ENCODE measurements around the gene AGT. TPM values are rescaled to one million over a fixed set of nuclear protein-coding genes. Genes with fewer than 3 reads are reported as not detected.

Gene AGT
- total RNA-seq: not detected

GRCh38 chr1:230713915-230714764, at the start of gene AGT:
TSS of gene AGT (minus strand) at chr1:230714122. CDS start at chr1:230710823, 3,299 bp downstream.
- H3K4me1 Mint-ChIP-seq: no peaks in the 10 kb centered on the region
- H3K9me3 Mint-ChIP-seq: peaks cover 3% of the 10 kb centered on the region
- peaks cover 10% of the 10 kb centered on the region for H3K27me3 Mint-ChIP-seq
- H3K4me3 Mint-ChIP-seq: no peak within 1 kb of the TSS
- no peak within 1 kb of the TSS for H3K27ac Mint-ChIP-seq
- DNase-seq: no peak
- no peaks in the 10 kb centered on the region for H3K36me3 Mint-ChIP-seq

- no peaks in the 10 kb centered on the region for H3K36me3 Mint-ChIP-seq
- H3K27ac Mint-ChIP-seq: no peak overlapping the region
- no peak for DNase-seq
- H3K4me1 Mint-ChIP-seq: no peaks in the 10 kb centered on the region
- H3K9me3 Mint-ChIP-seq: no peaks in the 10 kb centered on the region
- peaks cover 16% of the 10 kb centered on the region for H3K27me3 Mint-ChIP-seq
- no peak overlapping the region for H3K4me3 Mint-ChIP-seq
These were observed 47.7 kb upstream of the AGT start for GRCh38 chr1:230761443-230762167.

GRCh38 chr1:230760360-230760827, 46.5 kb upstream of the AGT start:
- Mint-ChIP-seq H3K36me3 (no peaks in the 10 kb centered on the region), H3K4me3 (no peak overlapping the region), H3K27ac (no peak overlapping the region), H3K27me3 (peaks cover 17% of the 10 kb centered on the region), H3K4me1 (no peaks in the 10 kb centered on the region), H3K9me3 (no peaks in the 10 kb centered on the region)
- no peak for DNase-seq

- no peak overlapping the region for H3K27ac Mint-ChIP-seq
- H3K9me3 Mint-ChIP-seq: no peaks in the 10 kb centered on the region
- H3K27me3 Mint-ChIP-seq: peaks cover 16% of the 10 kb centered on the region
- no peaks in the 10 kb centered on the region for H3K36me3 Mint-ChIP-seq
- no peak overlapping the region for H3K4me3 Mint-ChIP-seq
- DNase-seq: no peak
- H3K4me1 Mint-ChIP-seq: no peaks in the 10 kb centered on the region
These were observed 45.6 kb upstream of the AGT start for GRCh38 chr1:230759369-230760065.

GRCh38 chr1:230758709-230759368, 44.9 kb upstream of the AGT start:
- no peak for DNase-seq
- H3K27ac Mint-ChIP-seq: no peak overlapping the region
- H3K4me3 Mint-ChIP-seq: no peak overlapping the region
- H3K36me3 Mint-ChIP-seq: no peaks in the 10 kb centered on the region
- no peaks in the 10 kb centered on the region for H3K9me3 Mint-ChIP-seq
- peaks cover 14% of the 10 kb centered on the region for H3K27me3 Mint-ChIP-seq
- H3K4me1 Mint-ChIP-seq: no peaks in the 10 kb centered on the region

- Mint-ChIP-seq H3K27ac (no peak overlapping the region), H3K4me3 (no peak overlapping the region), H3K9me3 (no peaks in the 10 kb centered on the region)
These were observed 44.2 kb upstream of the AGT start for GRCh38 chr1:230757856-230758708.

GRCh38 chr1:230754796-230755195, 40.9 kb upstream of the AGT start:
- H3K27me3 Mint-ChIP-seq: peaks cover 14% of the 10 kb centered on the region
- H3K4me1 Mint-ChIP-seq: no peaks in the 10 kb centered on the region
- H3K9me3 Mint-ChIP-seq: no peaks in the 10 kb centered on the region
- no peak for DNase-seq
- no peaks in the 10 kb centered on the region for H3K36me3 Mint-ChIP-seq
- no peak overlapping the region for H3K4me3 Mint-ChIP-seq
- no peak overlapping the region for H3K27ac Mint-ChIP-seq

More at GRCh38 chr1:230757856-230758708, 44.2 kb upstream of the AGT start:
- DNase-seq: no peak
- H3K4me1 Mint-ChIP-seq: no peaks in the 10 kb centered on the region
- no peaks in the 10 kb centered on the region for H3K36me3 Mint-ChIP-seq
- H3K27me3 Mint-ChIP-seq: peaks cover 14% of the 10 kb centered on the region

GRCh38 chr1:230753586-230754251, 39.8 kb upstream of the AGT start:
- Mint-ChIP-seq H3K9me3 (no peaks in the 10 kb centered on the region), H3K4me1 (no peaks in the 10 kb centered on the region), H3K27me3 (peaks cover 14% of the 10 kb centered on the region), H3K4me3 (no peak overlapping the region), H3K27ac (no peak overlapping the region), H3K36me3 (no peaks in the 10 kb centered on the region)
- peak; percentile 22 for DNase-seq

- Mint-ChIP-seq H3K27ac (no peak overlapping the region), H3K4me1 (no peaks in the 10 kb centered on the region), H3K9me3 (no peaks in the 10 kb centered on the region), H3K4me3 (no peak overlapping the region), H3K36me3 (no peaks in the 10 kb centered on the region), H3K27me3 (peaks cover 14% of the 10 kb centered on the region)
- no peak for DNase-seq
These were observed 39.3 kb upstream of the AGT start for GRCh38 chr1:230753191-230753585.

- Mint-ChIP-seq H3K27me3 (peaks cover 14% of the 10 kb centered on the region), H3K4me3 (no peak overlapping the region), H3K27ac (no peak overlapping the region), H3K4me1 (no peaks in the 10 kb centered on the region), H3K36me3 (no peaks in the 10 kb centered on the region), H3K9me3 (no peaks in the 10 kb centered on the region)
- no peak for DNase-seq
These were observed 38.5 kb upstream of the AGT start for GRCh38 chr1:230752407-230752806.

GRCh38 chr1:230750986-230751625, 37.2 kb upstream of the AGT start:
- Mint-ChIP-seq H3K9me3 (no peaks in the 10 kb centered on the region), H3K27me3 (peaks cover 10% of the 10 kb centered on the region), H3K4me3 (peak overlapping the region; percentile 27), H3K4me1 (no peaks in the 10 kb centered on the region), H3K27ac (no peak overlapping the region), H3K36me3 (no peaks in the 10 kb centered on the region)
- no peak for DNase-seq

GRCh38 chr1:230750576-230750975, 36.7 kb upstream of the AGT start:
- Mint-ChIP-seq H3K27me3 (peaks cover 10% of the 10 kb centered on the region), H3K36me3 (no peaks in the 10 kb centered on the region), H3K4me1 (no peaks in the 10 kb centered on the region), H3K27ac (no peak overlapping the region), H3K4me3 (no peak overlapping the region), H3K9me3 (no peaks in the 10 kb centered on the region)
- DNase-seq: no peak

GRCh38 chr1:230749635-230750034, 35.7 kb upstream of the AGT start:
- no peak overlapping the region for H3K4me3 Mint-ChIP-seq
- H3K9me3 Mint-ChIP-seq: no peaks in the 10 kb centered on the region
- H3K27me3 Mint-ChIP-seq: peaks cover 10% of the 10 kb centered on the region
- no peaks in the 10 kb centered on the region for H3K36me3 Mint-ChIP-seq
- DNase-seq: no peak
- H3K27ac Mint-ChIP-seq: no peak overlapping the region
- H3K4me1 Mint-ChIP-seq: no peaks in the 10 kb centered on the region
